ENCODE measurements around the gene ATP2A3. TPM values are rescaled to one million over a fixed set of nuclear protein-coding genes. Genes with fewer than 3 reads are reported as not detected.

ATP2A3 gene
- total RNA-seq, 1 experiment from 2014 or later: 13.3 TPM

DNA sequence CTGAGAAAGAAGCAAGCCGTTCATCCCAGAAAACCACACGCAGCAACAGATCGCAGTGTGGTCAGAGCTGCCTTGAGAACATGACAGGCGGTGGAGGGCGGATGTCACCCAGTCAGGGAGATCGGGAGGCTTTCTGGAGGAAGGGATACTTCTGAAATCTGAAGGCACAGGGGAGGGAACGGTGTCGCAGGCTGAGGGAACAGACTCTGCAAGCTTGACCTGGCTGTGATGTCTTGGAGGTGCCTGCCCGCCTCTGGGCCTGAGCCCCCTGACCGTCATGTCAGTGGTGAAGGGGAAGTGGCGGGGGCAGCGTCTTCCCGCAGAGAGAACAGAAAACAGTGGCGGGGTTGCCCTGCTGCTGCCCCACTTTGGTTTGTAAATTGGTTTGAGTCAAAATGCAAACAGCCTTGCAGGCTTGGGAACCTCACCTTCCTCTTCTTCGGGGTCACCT is 8.1 kb upstream of the ATP2A3 start:
- Histone ChIP-seq H4K91ac (ENCODE audit: insufficient read length, low read depth, low read length) (no peak overlapping the region), H3K56ac (ENCODE audit: insufficient read length, low read depth, low read length) (no peak overlapping the region), H3K14ac (ENCODE audit: insufficient read depth, low read length) (no peak overlapping the region), H2AK5ac (ENCODE audit: insufficient read length, low read length) (no peak overlapping the region), H3K4me2 (ENCODE audit: insufficient read depth, insufficient read length, low read length) (no peak overlapping the region), H3K23me2 (ENCODE audit: insufficient read length, low read depth, low read length, poor library complexity, severe bottlenecking) (no peaks in the 10 kb centered on the region), H3K4ac (ENCODE audit: low read depth, low read length) (no peak overlapping the region), H3K23ac (ENCODE audit: insufficient read length, low read depth, low read length) (no peak overlapping the region), H2AFZ (ENCODE audit: low read length) (no peak overlapping the region), H2BK5ac (ENCODE audit: insufficient read length, low read length) (no peak overlapping the region), H3K18ac (ENCODE audit: insufficient read length, low read depth, low read length) (no peak overlapping the region), H2BK15ac (ENCODE audit: low read depth, low read length) (no peak overlapping the region), H3K9me3 (ENCODE audit: control insufficient read depth, low read depth, low read length) (no peaks in the 10 kb centered on the region), H3K27ac (ENCODE audit: insufficient read length, low read depth, low read length) (no peak overlapping the region), H2BK12ac (ENCODE audit: insufficient read length, low read depth, low read length) (no peak overlapping the region), H2BK20ac (ENCODE audit: low read depth, low read length, poor library complexity, severe bottlenecking) (no peak overlapping the region), H4K5ac (ENCODE audit: insufficient read length, low read depth, low read length) (no peak overlapping the region), H3K9ac (ENCODE audit: extremely low read depth, insufficient read length, low read length) (no peak overlapping the region), H3T11ph (ENCODE audit: low read length) (no peak overlapping the region), H2BK120ac (ENCODE audit: low read depth, low read length, poor library complexity, severe bottlenecking) (no peak overlapping the region), H3K79me1 (ENCODE audit: insufficient read depth, low read depth, low read length, poor library complexity, severe bottlenecking) (no peaks in the 10 kb centered on the region), H4K8ac (replicated peaks; ENCODE audit: insufficient read length, low read depth, low read length) (no peak overlapping the region), H3K27me3 (ENCODE audit: insufficient read depth, low read length) (no peaks in the 10 kb centered on the region), H3K4me1 (ENCODE audit: insufficient read depth, low read length) (no peaks in the 10 kb centered on the region; the same call in 1 of the 2 replicates), H4K20me1 (ENCODE audit: control insufficient read depth, insufficient read depth, insufficient read length) (no peaks in the 10 kb centered on the region), H3K79me2 (ENCODE audit: insufficient read depth, low read length) (no peaks in the 10 kb centered on the region)
- Mint-ChIP-seq H3K9me3 (peaks cover 8 to 15% of the 10 kb centered on the region in 2 experiments), H3K27me3 (ENCODE audit: low read depth) (peaks cover 3% of the 10 kb centered on the region), H3K4me1 (peaks cover 14 to 29% of the 10 kb centered on the region in 2 experiments; a peak in 3 of 4 replicates), H3K27ac (no peak overlapping the region), H3K36me3 (ENCODE audit: insufficient read depth in 1 of 3, low read depth in 3 of 3) (peaks cover 2 to 9% (median 5%) of the 10 kb centered on the region in 3 experiments; a peak in 6 of 7 replicates), H3K4me3 (no peak overlapping the region)
- DNase-seq: no peak
- no CpG with 5 or more reads among the region's 15 CpGs for WGBS (ENCODE audit: extremely low coverage, insufficient read length, low lambda C conversion rate)
- TF ChIP-seq, protein P1, sequence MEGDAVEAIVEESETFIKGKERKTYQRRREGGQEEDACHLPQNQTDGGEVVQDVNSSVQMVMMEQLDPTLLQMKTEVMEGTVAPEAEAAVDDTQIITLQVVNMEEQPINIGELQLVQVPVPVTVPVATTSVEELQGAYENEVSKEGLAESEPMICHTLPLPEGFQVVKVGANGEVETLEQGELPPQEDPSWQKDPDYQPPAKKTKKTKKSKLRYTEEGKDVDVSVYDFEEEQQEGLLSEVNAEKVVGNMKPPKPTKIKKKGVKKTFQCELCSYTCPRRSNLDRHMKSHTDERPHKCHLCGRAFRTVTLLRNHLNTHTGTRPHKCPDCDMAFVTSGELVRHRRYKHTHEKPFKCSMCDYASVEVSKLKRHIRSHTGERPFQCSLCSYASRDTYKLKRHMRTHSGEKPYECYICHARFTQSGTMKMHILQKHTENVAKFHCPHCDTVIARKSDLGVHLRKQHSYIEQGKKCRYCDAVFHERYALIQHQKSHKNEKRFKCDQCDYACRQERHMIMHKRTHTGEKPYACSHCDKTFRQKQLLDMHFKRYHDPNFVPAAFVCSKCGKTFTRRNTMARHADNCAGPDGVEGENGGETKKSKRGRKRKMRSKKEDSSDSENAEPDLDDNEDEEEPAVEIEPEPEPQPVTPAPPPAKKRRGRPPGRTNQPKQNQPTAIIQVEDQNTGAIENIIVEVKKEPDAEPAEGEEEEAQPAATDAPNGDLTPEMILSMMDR (conservative IDR thresholded peaks at IDR 0.05): no peak

Measured in H9 (cell line).